Activated naive CD4-positive, alpha-beta T cell treated with anti-CD3 and anti-CD28 coated beads, Interleukin-2, amount 50 U/mL, for 16 hours (primary cell): Measurements from ENCODE around the gene DMRTA1.
"Not testable (repeated sequence)": the region's sequence is repeated elsewhere in the genome, so short reads cannot be mapped to it uniquely, and the experiment has no call there.

ENCODE experiments used
- DNase-seq: peaks from one replicate; pipeline ENCODE4 v3.0.0-alpha.2; 2020

Gene DMRTA1

GRCh38 chr9:22446589-22446949, at the start of gene DMRTA1:
DMRTA1 (plus strand) TSS chr9:22446824; CDS start chr9:22447066, 242 bp downstream.
- DNase-seq = no peak

DNA sequence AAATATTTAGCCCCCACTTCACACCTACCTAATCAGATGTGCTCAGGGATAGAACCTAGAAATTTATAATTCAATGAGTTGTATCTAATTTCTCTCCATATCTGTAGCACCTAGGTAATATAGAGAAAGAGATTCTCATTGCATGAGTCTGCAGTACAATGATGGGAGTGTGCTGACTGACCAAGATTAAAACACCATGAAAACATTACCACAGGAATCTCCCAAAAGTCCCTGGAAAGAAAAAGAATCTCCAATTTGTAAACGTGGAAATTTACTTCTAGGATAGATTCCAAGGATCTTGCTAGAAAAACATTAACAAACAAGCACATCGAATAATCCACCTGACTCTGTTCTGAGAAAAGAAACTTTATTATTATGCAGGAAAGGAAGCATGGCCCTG, 45.0 kb upstream of the DMRTA1 start:
- DNase-seq = no peak

DNA sequence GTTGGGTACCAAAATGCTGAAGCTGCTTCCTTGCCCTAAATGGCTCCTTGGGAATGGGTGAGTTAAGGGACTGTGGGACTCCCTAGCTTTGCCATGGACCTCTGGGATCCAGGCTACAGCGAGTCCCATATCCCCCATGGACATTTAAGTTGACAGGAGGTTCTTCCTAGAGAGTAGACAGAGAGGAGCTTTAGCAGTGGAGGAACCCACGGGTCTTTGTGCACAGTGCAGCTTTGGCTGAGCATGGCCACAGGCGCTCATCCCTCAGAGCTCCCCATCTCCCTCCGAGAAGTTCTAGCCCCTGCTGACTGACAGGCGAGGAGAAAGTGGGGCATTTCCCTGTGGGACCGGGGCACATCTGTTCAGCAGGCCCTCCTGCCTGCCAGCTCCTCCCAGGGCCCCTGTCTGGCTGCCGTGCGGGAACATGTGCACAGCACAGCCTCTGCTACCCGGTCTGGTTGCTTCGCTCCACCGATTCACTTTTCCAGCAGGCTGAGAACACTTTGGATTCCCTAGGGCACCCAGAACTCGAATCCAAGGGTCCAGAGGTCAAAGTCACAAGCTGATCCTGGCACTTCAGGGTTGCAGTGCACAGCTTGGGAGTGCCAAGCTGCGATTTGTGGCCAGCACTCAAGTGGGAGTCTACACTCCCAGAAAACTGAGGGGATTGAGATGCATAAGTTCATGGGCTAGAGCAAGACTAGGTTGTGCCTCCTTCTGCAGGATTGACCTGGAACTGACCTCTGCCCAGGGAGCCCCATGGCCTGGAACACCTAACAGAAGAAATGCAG, 40.6 kb upstream of the DMRTA1 start:
- DNase-seq = no peak

DNA sequence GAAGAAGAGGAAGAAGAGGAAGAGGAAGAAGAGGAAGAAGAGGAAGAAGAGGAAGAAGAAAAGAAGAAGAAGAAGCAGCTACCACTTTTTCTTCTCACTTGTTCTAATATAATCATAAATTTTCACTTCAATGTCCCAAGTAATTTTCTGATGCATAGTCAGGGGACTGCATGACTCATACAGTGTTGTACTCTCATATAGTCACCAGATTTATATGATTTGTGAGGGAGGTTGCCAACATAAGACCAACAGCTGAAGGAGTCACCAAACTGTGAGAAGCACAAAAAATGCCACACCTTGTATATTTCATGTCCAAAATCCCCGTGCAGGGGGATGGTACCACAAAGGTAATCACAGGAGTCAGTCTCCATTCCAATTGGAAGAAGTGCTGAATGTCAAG, 32.7 kb upstream of the DMRTA1 start:
- DNase-seq = no peak

- DNase-seq = no peak
Observed at GRCh38 chr9:22415941-22416691, 30.5 kb upstream of the DMRTA1 start.

- no peak for DNase-seq
Observed at GRCh38 chr9:22416692-22417060, 29.9 kb upstream of the DMRTA1 start.

DNA sequence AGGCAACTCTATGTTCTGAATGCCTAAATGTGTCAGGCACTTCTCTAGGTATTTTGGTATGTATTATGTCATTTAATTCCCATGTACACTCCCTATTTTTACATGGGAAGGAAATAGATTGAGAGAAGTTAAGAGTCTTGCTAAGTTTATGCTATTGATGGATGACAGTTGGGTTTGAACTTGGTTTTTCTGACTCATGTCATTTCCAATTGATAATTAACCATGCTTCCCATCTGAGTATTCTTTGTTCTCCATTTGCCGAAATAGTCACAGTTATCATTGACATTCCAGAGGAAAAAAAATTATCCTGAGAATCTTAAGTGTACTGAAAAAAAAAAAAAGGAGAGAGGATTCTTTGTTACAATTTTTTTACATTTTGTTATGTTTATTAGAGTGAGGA, 23.1 kb upstream of the DMRTA1 start:
- DNase-seq = no peak

DNA sequence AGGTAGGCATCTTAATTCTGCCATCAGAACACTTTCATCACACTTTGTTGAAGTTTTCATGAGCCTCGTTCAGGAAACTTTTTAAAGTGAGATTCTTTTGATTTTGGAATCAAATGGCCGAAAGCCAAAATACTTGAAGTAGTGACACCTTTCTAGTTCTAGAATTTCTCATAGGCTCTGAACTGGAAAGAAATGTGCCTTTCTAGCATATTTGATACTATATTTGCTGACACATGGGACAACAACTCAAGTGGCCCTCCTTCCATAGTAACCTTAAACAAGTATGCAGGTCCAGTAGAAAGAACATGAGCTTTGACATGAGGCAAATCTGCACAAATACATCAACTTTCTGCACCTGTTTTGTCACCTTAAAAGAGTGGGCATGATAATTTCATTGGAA, 22.0 kb upstream of the DMRTA1 start:
- DNase-seq = no peak

DNA sequence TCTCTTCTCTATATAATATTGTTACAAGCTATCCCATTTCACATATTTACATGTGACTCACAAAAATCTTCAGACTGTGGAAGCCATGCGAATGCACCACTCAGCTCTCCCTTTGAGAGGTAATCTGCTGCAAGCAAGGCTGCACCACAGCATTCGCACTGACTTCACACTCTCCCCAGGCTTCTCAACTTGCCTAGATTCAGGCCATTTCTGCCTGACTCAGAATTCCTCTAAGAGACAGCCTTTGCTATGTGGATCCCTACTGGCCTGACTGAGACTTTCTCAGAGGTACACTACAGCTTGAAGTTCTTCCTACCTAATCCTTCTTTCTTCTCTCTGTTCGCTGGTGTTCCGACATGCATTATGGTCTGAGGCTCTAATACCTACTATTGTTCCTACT, 21.1 kb upstream of the DMRTA1 start:
- DNase-seq = no peak

DNA sequence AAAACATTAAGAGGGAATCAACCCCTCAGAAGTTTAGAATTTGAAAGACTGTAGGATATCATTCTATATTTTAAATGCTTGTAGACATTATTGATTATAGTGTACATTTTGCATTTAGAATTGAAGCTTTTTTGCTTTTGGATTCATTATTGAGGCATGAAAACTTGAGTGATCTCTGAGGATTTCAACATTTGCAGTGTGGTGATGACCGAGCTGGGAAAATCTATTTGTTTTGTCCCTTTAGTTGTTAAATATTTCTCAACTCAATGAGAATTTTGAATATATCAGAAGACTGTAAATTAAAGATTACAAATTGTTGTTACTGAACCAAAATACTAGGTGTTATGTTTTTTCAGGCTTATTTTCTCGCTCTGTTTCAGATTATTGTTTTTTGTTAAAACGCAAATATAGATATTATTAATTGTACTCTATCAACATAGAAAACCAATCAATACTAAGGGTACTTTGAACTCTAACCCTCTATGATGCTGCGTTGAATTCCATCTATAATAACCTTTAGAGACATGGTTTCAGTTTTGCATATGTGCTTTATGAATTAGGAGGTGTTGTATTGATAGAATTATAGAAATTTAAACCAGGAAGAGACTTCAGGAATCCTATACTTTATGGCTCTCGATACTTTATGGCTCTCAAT, 19.3 kb upstream of the DMRTA1 start:
- DNase-seq = no peak

GRCh38 chr9:22433691-22434090, 12.9 kb upstream of the DMRTA1 start:
- no peak for DNase-seq

- not testable (repeated sequence) for DNase-seq
Observed at GRCh38 chr9:22435252-22435651, 11.4 kb upstream of the DMRTA1 start.

- not testable (repeated sequence) for DNase-seq
Observed at GRCh38 chr9:22437461-22438067, 9.1 kb upstream of the DMRTA1 start.

- DNase-seq = no peak
Observed at GRCh38 chr9:22440841-22441240, 5.8 kb upstream of the DMRTA1 start.

DNA sequence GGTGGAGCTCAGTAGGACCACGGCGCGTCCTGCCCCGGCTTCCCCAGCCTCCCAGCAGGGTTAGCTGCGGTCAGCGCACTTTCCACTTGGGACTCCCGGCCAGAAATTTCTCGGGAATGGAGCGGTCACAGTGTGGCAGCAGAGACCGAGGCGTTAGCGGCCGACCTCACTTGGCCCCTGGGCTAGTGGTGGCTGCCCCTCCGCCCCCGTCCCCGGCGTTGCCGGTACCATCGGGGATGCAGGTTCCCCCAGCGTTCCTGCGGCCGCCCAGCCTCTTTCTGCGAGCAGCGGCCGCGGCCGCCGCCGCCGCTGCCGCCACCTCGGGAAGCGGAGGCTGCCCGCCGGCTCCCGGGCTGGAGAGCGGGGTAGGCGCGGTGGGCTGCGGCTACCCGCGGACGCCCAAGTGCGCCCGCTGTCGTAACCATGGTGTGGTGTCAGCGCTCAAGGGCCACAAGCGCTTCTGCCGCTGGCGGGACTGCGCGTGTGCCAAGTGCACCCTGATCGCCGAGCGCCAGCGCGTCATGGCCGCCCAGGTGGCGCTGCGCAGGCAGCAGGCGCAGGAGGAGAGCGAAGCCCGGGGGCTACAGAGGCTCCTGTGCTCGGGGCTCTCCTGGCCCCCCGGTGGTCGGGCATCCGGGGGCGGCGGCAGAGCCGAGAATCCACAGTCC, 460 bp downstream of the DMRTA1 start:
- DNase-seq = peak; percentile 41

GRCh38 chr9:22447618-22448305, 1.1 kb downstream of the DMRTA1 start:
- DNase-seq = no peak

GRCh38 chr9:22449719-22450118, 3.1 kb downstream of the DMRTA1 start:
- DNase-seq = no peak

- peak; percentile 47 for DNase-seq
Observed at GRCh38 chr9:22452415-22453010, 5.9 kb downstream of the DMRTA1 start.

GRCh38 chr9:22454016-22454415, 7.4 kb downstream of the DMRTA1 start:
- no peak for DNase-seq

DNA sequence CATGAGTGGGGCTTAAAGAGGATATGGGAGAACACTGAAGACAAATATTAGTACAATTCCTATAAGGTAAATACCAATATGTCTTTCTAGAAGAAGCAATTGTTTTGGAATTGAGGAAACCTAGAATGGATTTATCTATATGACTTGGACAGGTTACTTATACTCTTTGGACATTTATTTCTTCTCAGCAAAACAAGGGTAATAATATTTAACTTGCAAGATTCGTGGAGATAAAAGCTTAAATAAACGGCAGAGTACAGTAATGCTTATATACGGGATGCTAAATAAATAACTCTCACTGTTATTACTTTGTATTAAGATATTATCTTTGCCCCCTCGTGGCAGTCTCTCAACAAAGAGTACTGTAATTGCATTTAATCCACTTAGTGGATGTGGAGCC, 8.6 kb downstream of the DMRTA1 start:
- no peak for DNase-seq

GRCh38 chr9:22457448-22457847, 10.8 kb downstream of the DMRTA1 start:
- DNase-seq = no peak

- no peak for DNase-seq
Observed at GRCh38 chr9:22463205-22463604, 16.6 kb downstream of the DMRTA1 start.
